Esophagus squamous epithelium (tissue), 5 donors: ENCODE measurements around the gene PERM1. TPM values are rescaled to one million over a fixed set of nuclear protein-coding genes. Genes with fewer than 3 reads are reported as not detected.

Source experiments
- DNase-seq: peaks from one replicate; lab custom pipeline; 2025; lab: John Stamatoyannopoulos, UW
- H3K27ac ChIP-seq, 4 donors: fragments of 200-600 bp; sonication (generic); one replicate each; pipeline ENCODE4 v1.5.1; 2016 to 2019; ENCODE audit warnings: mild to moderate bottlenecking in 1 of 4
- H3K27me3 ChIP-seq, 4 donors: fragments of 200-600 bp; sonication (generic); 1 replicate in 3 of 4; 2 replicates in 1 of 4; pipeline versions ENCODE4 v1.5.1 to v1.6.0; 2017 to 2021; ENCODE audit warnings: antibody characterized with exemption in 1 of 4
- H3K36me3 ChIP-seq, 3 donors: fragments of 200-600 bp; sonication (generic); one replicate each; pipeline ENCODE4 v1.5.1; 2016 to 2019
- H3K4me1 ChIP-seq, 3 donors: fragments of 200-600 bp; sonication (generic); one replicate each; pipeline ENCODE4 v1.5.1; 2017 to 2019
- H3K4me3 ChIP-seq, 4 donors: fragments of 200-600 bp; sonication (generic); 1 replicate in 3 of 4; 2 replicates in 1 of 4; pipeline ENCODE4 v1.5.1; 2016 to 2019; ENCODE audit warnings: mild to moderate bottlenecking in 2 of 4, moderate library complexity in 1 of 4
- H3K9me3 ChIP-seq, 3 donors: fragments of 200-600 bp; sonication (generic); one replicate each; pipeline ENCODE4 v1.5.1; 2016 to 2019
- CTCF ChIP-seq, 6 experiments: fragments of 450-650 bp in 4 of 6; fragments of 200-600 bp in 2 of 6; sonication (generic) in 2 of 6; IDR thresholded peaks; one replicate each; pipeline ENCODE4 v1.5.1; 2016 to 2019; ENCODE audit warnings: antibody characterized with exemption in 6 of 6, mild to moderate bottlenecking in 4 of 6, moderate library complexity in 4 of 6
- POLR2A ChIP-seq, 4 donors: fragments of 450-650 bp; IDR thresholded peaks; one replicate each; pipeline ENCODE4 v1.6.1; 2017; ENCODE audit warnings: antibody characterized with exemption in 4 of 4, mild to moderate bottlenecking in 4 of 4, moderate library complexity in 3 of 4
- WGBS, 2 donors: methylation state at CpG; one replicate each; pipeline ENCODE4 v1.1.5; 2018; 5-methylcytosine and 5-hydroxymethylcytosine counted together
- intact Hi-C: fragments of 100-400 bp; cut with DNase I; formaldehyde crosslinking; loops from one replicate; pipeline ENCODE4 v1.15.0; 2022
- total RNA-seq, 4 donors: library from RNA; depleted of rRNA; stranded (reverse); fragments of >200 nt; gene quantifications; one replicate each; pipeline ENCODE4 v1.1.0, GENCODE V29; 2016
- donor health status: DM: yes; HTN: yes; CAD: no.

PERM1 gene
- total RNA-seq, 4 donors from 2014 or later = not detected

- WGBS, 2 donors = 49 to 61% methylated on average over 8 to 12 of the region's 37 CpGs
- H3K36me3 ChIP-seq = no peaks in the 10 kb centered on the region
- no peak overlapping the region for H3K4me3 ChIP-seq
- H3K27ac ChIP-seq = no peak overlapping the region
- peaks cover 12 to 40% (median 26%) of the 10 kb centered on the region in 3 donors for H3K4me1 ChIP-seq
- no peak for TF ChIP-seq CTCF (IDR thresholded peaks at IDR 0.05)
- no peak for TF ChIP-seq POLR2A (IDR thresholded peaks at IDR 0.05)
- intact Hi-C loops = no loop called here
- no peaks in the 10 kb centered on the region for H3K9me3 ChIP-seq
- peaks cover 0 to 58% (median 0%) of the 10 kb centered on the region in 4 donors for H3K27me3 ChIP-seq
- DNase-seq = no peak
These were observed 24.6 kb upstream of the PERM1 start for GRCh38 chr1:1006305-1007159.

- H3K4me1 ChIP-seq = peaks cover 17 to 47% (median 30%) of the 10 kb centered on the region in 3 donors
- H3K9me3 ChIP-seq = no peaks in the 10 kb centered on the region
- no CpG with 5 or more reads among the region's 23 CpGs for WGBS, 2 donors
- H3K4me3 ChIP-seq = no peak overlapping the region
- TF ChIP-seq POLR2A (IDR thresholded peaks at IDR 0.05) (no peak), CTCF (IDR thresholded peaks at IDR 0.05) (no peak)
- H3K27ac ChIP-seq = no peak overlapping the region
- intact Hi-C loops = no loop called here
- H3K27me3 ChIP-seq = peaks cover 0 to 65% (median 0%) of the 10 kb centered on the region in 4 donors
- no peak for DNase-seq
- no peaks in the 10 kb centered on the region for H3K36me3 ChIP-seq
These were observed 23.9 kb upstream of the PERM1 start for GRCh38 chr1:1005774-1006304.

GRCh38 chr1:1004780-1005697, 23.1 kb upstream of the PERM1 start:
- Histone ChIP-seq H3K27ac (no peak overlapping the region), H3K9me3 (no peaks in the 10 kb centered on the region), H3K4me3 (no peak overlapping the region), H3K36me3 (no peaks in the 10 kb centered on the region), H3K27me3 (peaks cover 0 to 73% (median 0%) of the 10 kb centered on the region in 4 donors), H3K4me1 (peaks cover 25 to 55% (median 31%) of the 10 kb centered on the region in 3 donors)
- DNase-seq = no peak
- intact Hi-C loops = no loop called here
- WGBS, 2 donors = 46 to 50% methylated on average over 12 of the region's 21 CpGs
- TF ChIP-seq CTCF (IDR thresholded peaks at IDR 0.05) = no peak
- no peak for TF ChIP-seq POLR2A (IDR thresholded peaks at IDR 0.05)

GRCh38 chr1:1004420-1004779, 22.5 kb upstream of the PERM1 start:
- TF ChIP-seq CTCF (IDR thresholded peaks at IDR 0.05) (no peak), POLR2A (IDR thresholded peaks at IDR 0.05) (no peak)
- Histone ChIP-seq H3K27me3 (peaks cover 0 to 79% (median 0%) of the 10 kb centered on the region in 4 donors), H3K9me3 (no peaks in the 10 kb centered on the region), H3K36me3 (no peaks in the 10 kb centered on the region), H3K4me1 (peaks cover 31 to 62% (median 31%) of the 10 kb centered on the region in 3 donors), H3K4me3 (no peak overlapping the region), H3K27ac (no peak overlapping the region)
- no peak for DNase-seq
- intact Hi-C loops = no loop called here
- 55 to 58% methylated on average over 3 of the region's 7 CpGs for WGBS, 2 donors
